Stimulated activated CD8-positive, alpha-beta memory T cell treated with anti-CD3 and anti-CD28 coated beads, Interleukin-7, amount 100 ng/mL, for 24 hours (primary cell): ENCODE data around the gene WDR86.

Experiments
- DNase-seq: peaks from one replicate; pipeline ENCODE4 v3.0.0-alpha.2; 2020; ENCODE audit warnings: low read depth

The WDR86 gene

GRCh38 chr7:151347200-151347599 lies 62.6 kb downstream of the WDR86 start:
- no peak for DNase-seq

DNA sequence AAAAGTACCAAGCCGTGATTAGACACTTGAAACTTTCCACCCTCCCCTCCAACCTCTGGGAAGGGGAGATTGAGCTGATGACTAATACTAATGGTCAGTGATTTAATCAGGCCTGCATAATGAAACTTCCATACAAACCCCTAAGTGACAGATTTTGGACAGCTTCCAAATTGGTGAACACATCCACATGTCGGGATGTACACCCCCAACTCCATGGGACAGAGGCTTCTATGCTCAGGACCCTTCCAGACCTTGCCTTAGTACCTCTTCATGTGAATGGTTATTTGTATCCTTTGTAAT lies 63.4 kb downstream of the WDR86 start:
- no peak for DNase-seq

DNA sequence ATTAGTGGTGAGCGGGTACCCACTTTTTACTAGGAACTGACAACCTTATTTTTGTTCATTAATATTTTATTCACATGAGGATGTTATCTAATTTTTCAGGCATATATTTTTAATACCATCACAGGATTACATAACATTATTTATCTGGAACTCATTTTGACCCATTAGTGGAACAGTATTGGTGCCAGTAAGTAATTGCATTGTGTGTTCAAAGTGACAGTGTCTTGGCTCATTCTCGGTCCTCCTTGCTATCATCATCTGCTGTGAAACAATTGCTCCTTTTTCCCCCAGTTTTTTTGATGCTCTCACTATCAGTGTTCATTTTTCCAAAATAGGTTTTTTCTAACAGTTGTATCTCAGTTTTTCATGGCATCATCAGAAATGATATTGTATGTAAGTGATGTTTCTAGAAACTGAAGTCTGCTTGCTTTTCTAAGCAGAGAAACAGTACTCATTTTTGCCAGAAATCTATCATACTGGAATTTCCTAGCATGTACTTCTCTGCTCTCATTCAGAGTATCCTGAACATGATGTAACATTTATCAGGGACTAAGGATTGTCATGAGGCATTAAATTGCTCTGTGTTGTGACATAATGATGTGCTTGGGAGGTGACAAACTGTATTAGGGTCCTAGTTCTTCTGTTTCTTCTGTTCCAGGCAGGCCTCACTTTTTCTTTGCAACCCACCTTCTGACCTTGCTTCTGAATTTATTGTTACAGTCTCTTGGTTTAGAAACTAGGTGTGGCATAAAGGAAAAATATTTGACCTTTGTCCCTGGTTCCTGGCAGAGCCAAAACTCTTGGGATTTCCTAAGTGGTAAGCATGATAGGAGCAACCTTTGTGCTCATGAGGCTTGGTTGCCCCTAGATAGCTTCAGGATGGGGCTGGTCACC lies 64.0 kb downstream of the WDR86 start:
- no peak for DNase-seq

DNA sequence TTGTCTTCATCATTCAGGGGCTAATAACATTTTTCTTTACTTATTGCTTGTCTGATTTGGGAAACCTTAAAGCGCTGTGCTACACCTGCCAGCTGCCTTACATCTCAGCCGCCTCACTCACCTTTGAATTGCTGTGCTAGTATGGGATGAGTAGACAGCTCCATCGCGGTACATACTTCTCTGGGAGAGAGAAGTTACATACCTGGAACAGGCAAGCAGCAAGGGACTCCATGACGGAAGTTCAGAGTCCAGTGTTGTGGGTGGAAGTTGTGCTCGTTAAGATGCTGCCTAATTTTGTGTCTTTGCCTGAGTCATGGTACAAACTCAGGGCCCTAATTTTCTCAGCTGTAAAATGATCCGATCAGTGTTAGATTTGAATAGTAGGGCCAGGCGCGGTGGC lies 66.3 kb downstream of the WDR86 start:
- no peak for DNase-seq

DNA sequence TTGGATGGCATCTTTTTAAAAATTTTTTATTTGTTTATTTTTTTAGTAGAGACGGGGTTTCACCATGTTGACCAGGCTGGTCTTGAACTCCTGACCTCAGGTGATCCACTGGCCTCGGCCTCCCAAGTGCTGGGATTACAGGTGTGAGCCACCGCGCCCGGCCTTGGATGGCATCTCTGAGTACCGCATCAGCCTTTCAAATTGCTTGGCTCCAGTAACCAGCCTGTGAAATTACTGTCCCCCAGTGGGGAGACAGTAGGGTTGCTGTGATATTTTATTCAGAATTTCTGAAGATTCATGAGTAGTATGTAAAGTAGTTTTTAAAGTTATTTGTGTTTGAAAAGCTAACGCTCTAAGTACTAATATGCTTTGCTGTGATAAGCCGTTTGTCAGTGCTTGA lies 67.0 kb downstream of the WDR86 start:
- no peak for DNase-seq

DNA sequence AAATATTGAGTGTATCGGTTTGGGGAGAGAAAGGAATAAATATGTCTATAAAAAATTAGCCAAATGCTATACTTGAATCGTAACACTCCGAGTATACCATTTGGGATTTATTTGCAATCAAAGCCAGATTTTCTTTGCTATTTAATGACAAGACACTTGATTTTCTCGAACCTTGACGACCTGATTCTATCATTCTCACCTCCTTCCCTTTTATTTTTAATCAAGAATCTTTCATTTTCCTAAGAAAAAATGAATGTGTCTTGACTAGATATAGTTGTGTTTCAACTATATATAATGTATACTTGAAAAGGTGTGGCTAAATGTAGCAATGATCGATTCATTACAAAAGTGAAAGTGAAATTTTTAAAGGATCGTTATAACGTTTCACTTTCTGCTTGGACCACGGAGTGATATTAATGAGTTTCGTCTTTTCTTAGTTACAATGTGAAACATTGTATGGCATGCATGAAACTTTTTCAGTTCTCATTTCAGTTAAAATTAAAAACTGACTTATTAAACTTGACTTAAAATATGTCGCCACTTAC lies 67.7 kb downstream of the WDR86 start:
- no peak for DNase-seq

DNA sequence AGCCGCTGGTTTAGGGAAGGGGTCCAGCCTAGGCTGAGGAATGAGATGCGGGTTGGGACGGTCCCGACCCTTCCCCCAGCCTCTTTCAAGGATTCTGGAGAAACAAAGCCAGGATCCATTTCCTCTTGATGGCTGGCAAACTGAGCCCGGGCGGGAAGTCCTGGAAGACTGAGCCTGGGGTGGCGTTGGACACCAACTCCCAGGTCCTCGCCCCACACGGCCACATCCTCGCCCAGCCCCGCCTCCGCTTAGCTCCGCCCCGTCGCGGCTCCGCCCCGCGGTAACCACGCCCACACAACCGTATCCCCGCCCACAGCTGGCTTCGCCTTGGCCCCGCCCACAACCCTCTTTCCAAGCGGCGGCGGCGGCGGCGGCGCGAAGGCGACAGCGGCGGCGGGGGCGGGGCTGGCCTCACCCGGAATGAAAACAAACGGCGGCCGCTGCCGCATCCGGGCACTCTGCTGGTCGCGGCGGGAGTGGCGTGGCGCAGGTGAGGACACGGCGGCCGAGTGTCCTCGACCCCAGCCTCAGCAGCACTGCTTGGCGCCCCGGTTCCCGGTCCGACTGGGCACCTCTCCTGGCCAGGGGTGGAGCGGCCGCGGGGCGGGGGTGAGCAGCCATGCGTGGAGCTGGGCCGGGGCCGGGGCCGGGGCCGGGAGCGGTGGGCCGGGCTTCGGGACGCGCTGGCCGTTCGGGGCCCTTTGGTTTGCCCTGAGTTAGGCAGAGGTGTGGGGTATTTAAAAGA lies 68.3 kb downstream of the WDR86 start, which contains the start of gene NUB1:
Gene NUB1 (plus strand): TSS at position 456 of the 745 bp plus-strand sequence. CDS start 3,538 bp downstream, outside the sequence.
- DNase-seq = peak; percentile 80

GRCh38 chr7:151340794-151341356 lies 69.0 kb downstream of the WDR86 start:
- DNase-seq = no peak

GRCh38 chr7:151339651-151340382 lies 70.0 kb downstream of the WDR86 start:
- DNase-seq = no peak

GRCh38 chr7:151338809-151339208 lies 71.0 kb downstream of the WDR86 start:
- DNase-seq = no peak

- no peak for DNase-seq
Measured at GRCh38 chr7:151337346-151337745, 72.5 kb downstream of the WDR86 start.

GRCh38 chr7:151336027-151336708 lies 73.7 kb downstream of the WDR86 start:
- DNase-seq = no peak

GRCh38 chr7:151334628-151335027 lies 75.2 kb downstream of the WDR86 start:
- no peak for DNase-seq
